Cerebellar cortex (tissue), 1 donor: ENCODE results near the gene NUP85.
"Not testable (repeated sequence)": the region's sequence is repeated elsewhere in the genome, so short reads cannot be mapped to it uniquely, and the experiment has no call there.

Source experiments
- DNase-seq: peaks from one replicate; pipeline ENCODE4 v3.0.0-alpha.2; 2015; ENCODE audit warnings: low spot score

The NUP85 gene

GRCh38 chr17:75241143-75241430 is 35.6 kb downstream of the NUP85 start:
- DNase-seq, result no peak

GRCh38 chr17:75241502-75241901 is 36.0 kb downstream of the NUP85 start:
- no peak for DNase-seq

GRCh38 chr17:75241996-75242460 is 36.5 kb downstream of the NUP85 start:
- no peak for DNase-seq

- DNase-seq, result no peak
Measured at GRCh38 chr17:75242461-75243042, 37.1 kb downstream of the NUP85 start.

GRCh38 chr17:75244133-75244866 is 38.8 kb downstream of the NUP85 start:
- DNase-seq, result no peak

- no peak for DNase-seq
Measured at GRCh38 chr17:75245011-75245410, 39.5 kb downstream of the NUP85 start.

- no peak for DNase-seq
Measured at GRCh38 chr17:75246404-75246803, 40.9 kb downstream of the NUP85 start.

GRCh38 chr17:75249564-75249963 is 44.1 kb downstream of the NUP85 start:
- no peak for DNase-seq

GRCh38 chr17:75250009-75250471 is 44.6 kb downstream of the NUP85 start:
- DNase-seq, result no peak

GRCh38 chr17:75252039-75252816 is 46.7 kb downstream of the NUP85 start:
- no peak for DNase-seq

GRCh38 chr17:75255954-75256698 is 50.6 kb downstream of the NUP85 start:
- DNase-seq, result not testable (repeated sequence)

GRCh38 chr17:75257228-75257627 is 51.7 kb downstream of the NUP85 start:
- DNase-seq, result not testable (repeated sequence)

- no peak for DNase-seq
Measured at GRCh38 chr17:75260641-75261335, 55.3 kb downstream of the NUP85 start.

- DNase-seq, result peak; percentile 94
Measured at GRCh38 chr17:75261336-75262111, 56.0 kb downstream of the NUP85 start, which contains the start of the genes GGA3 and MRPS7. Gene GGA3 (minus strand): TSS chr17:75261606. CDS start chr17:75261587, 19 bp downstream. Gene MRPS7 (plus strand): TSS chr17:75261879. CDS start chr17:75261901, 22 bp downstream.

GRCh38 chr17:75262112-75262606 is 56.7 kb downstream of the NUP85 start:
- peak; percentile 47 for DNase-seq

GRCh38 chr17:75263055-75263454 is 57.6 kb downstream of the NUP85 start:
- peak; percentile 25 for DNase-seq

- DNase-seq, result no peak
Measured at GRCh38 chr17:75265614-75266315, 60.3 kb downstream of the NUP85 start.

- DNase-seq, result no peak
Measured at GRCh38 chr17:75266316-75267152, 61.1 kb downstream of the NUP85 start.

- peak; percentile 18 for DNase-seq
Measured at GRCh38 chr17:75267153-75267410, 61.6 kb downstream of the NUP85 start.
